GM21717 (cell line): ENCODE measurements around the gene CRIM1.
"Not testable (repeated sequence)": the region's sequence is repeated elsewhere in the genome, so short reads cannot be mapped to it uniquely, and the experiment has no call there.

Experiments used
- ATAC-seq: cut with Tn5 transposase; IDR thresholded peaks from one replicate; pipeline ENCODE4 v1.9.1; 2021; ENCODE audit warnings: mild to moderate bottlenecking, moderate library complexity; ENCODE audit not compliant: unreplicated experiment

Gene CRIM1

GRCh38 chr2:36352701-36353100 is 2.9 kb upstream of the CRIM1 start:
- no peak for ATAC-seq

GRCh38 chr2:36354811-36355150 is 797 bp upstream of the CRIM1 start:
- no peak for ATAC-seq

GRCh38 chr2:36355890-36356297 is 316 bp downstream of the CRIM1 start:
- peak; percentile 9 for ATAC-seq

GRCh38 chr2:36356298-36356989 is 866 bp downstream of the CRIM1 start:
- ATAC-seq = peak; percentile 21

- peak; percentile 38 for ATAC-seq
These were observed 1.6 kb downstream of the CRIM1 start for GRCh38 chr2:36356990-36357846.

- ATAC-seq = peak; percentile 31
These were observed 2.5 kb downstream of the CRIM1 start for GRCh38 chr2:36357847-36358659.

- no peak for ATAC-seq
These were observed 3.5 kb downstream of the CRIM1 start for GRCh38 chr2:36359067-36359466.

- ATAC-seq = no peak
These were observed 4.5 kb downstream of the CRIM1 start for GRCh38 chr2:36360063-36360462.

GRCh38 chr2:36360834-36361233 is 5.3 kb downstream of the CRIM1 start:
- ATAC-seq = no peak

GRCh38 chr2:36361396-36361795 is 5.8 kb downstream of the CRIM1 start:
- ATAC-seq = no peak

GRCh38 chr2:36362291-36362690 is 6.7 kb downstream of the CRIM1 start:
- no peak for ATAC-seq

- not testable (repeated sequence) for ATAC-seq
These were observed 7.5 kb downstream of the CRIM1 start for GRCh38 chr2:36363085-36363484.

- ATAC-seq = no peak
These were observed 11.0 kb downstream of the CRIM1 start for GRCh38 chr2:36366491-36367120.

- ATAC-seq = no peak
These were observed 11.9 kb downstream of the CRIM1 start for GRCh38 chr2:36367486-36367885.

- no peak for ATAC-seq
These were observed 12.3 kb downstream of the CRIM1 start for GRCh38 chr2:36367895-36368353.

- ATAC-seq = no peak
These were observed 12.9 kb downstream of the CRIM1 start for GRCh38 chr2:36368438-36368837.

GRCh38 chr2:36369163-36369562 is 13.6 kb downstream of the CRIM1 start:
- ATAC-seq = no peak

- no peak for ATAC-seq
These were observed 14.1 kb downstream of the CRIM1 start for GRCh38 chr2:36369716-36370115.

- ATAC-seq = no peak
These were observed 14.7 kb downstream of the CRIM1 start for GRCh38 chr2:36370281-36370680.

GRCh38 chr2:36371070-36371874 is 15.7 kb downstream of the CRIM1 start:
- no peak for ATAC-seq
